SK-N-SH (cell line): ENCODE results near the gene SMYD3. TPM values are rescaled to one million over a fixed set of nuclear protein-coding genes. Genes with fewer than 3 reads are reported as not detected.

Source experiments
- CTCF ChIA-PET: fragments of 300-600, 350-600 bp; formaldehyde crosslinking; extraction: SDS; loops from one replicate; lab custom pipeline; 2021; lab: Yijun Ruan, JAX
- POLR2A ChIA-PET: fragments of 350-600 bp; sonication (Branson Sonifier 250); formaldehyde crosslinking; extraction: SDS; loops from one replicate; lab custom pipeline; 2020; ENCODE audit warnings: antibody characterized with exemption, inconsistent platforms; lab: Yijun Ruan, JAX
- DNase-seq: peaks from one replicate; pipeline ENCODE4 v3.0.0; 2012
- H2AFZ ChIP-seq: fragments of 200-600 bp; sonication (generic); 2 replicates; pipeline ENCODE4 v1.8.1; 2016; ENCODE audit warnings: antibody characterized with exemption, mild to moderate bottlenecking, low read depth
- H3F3A ChIP-seq: fragments of 200-600 bp; sonication (generic); replicated peaks from 2 replicates; pipeline ENCODE3; 2016; ENCODE audit warnings: antibody characterized with exemption, mild to moderate bottlenecking; ENCODE audit not compliant: insufficient read depth
- H3K27ac ChIP-seq, 2 experiments: fragments of 200-500 bp in 1 of 2; fragments of 200-600 bp in 1 of 2; sonication (Bioruptor generic) in 1 of 2; sonication (generic), shearing (Covaris generic) in 1 of 2; 2 replicates each; pipeline versions ENCODE4 v1.5.1 to v1.6.1; 2014 to 2016; ENCODE audit warnings: low read depth in 2 of 2, inconsistent platforms in 1 of 2, low read length in 1 of 2, mild to moderate bottlenecking in 1 of 2, mixed read lengths in 1 of 2
- H3K27me3 ChIP-seq: fragments of 200-600 bp; sonication (generic), shearing (Covaris generic); 2 replicates; pipeline ENCODE4 v1.6.1; 2016; ENCODE audit warnings: mixed run types; ENCODE audit not compliant: insufficient read depth
- H3K36me3 ChIP-seq, 2 experiments: fragments of 200-500 bp in 1 of 2; fragments of 200-600 bp in 1 of 2; sonication (Bioruptor generic) in 1 of 2; sonication (generic) in 1 of 2; replicated peaks in 1 of 2; 2 replicates each; pipeline versions ENCODE3 to v1.5.1; 2014 to 2016; ENCODE audit warnings: low read length in 1 of 2, mild to moderate bottlenecking in 1 of 2; ENCODE audit not compliant: insufficient read depth in 2 of 2, control insufficient read depth in 1 of 2
- H3K4me1 ChIP-seq, 2 experiments: fragments of 200-500 bp in 1 of 2; fragments of 200-600 bp in 1 of 2; sonication (Bioruptor generic) in 1 of 2; sonication (generic), shearing (Covaris generic) in 1 of 2; 2 replicates each; pipeline versions ENCODE4 v1.5.1 to v1.6.1; 2014 to 2016; ENCODE audit warnings: low read depth in 1 of 2, low read length in 1 of 2, mixed run types in 1 of 2; ENCODE audit not compliant: insufficient read depth in 2 of 2, control insufficient read depth in 1 of 2
- H3K4me2 ChIP-seq: fragments of 200-600 bp; sonication (generic), shearing (Covaris generic); 2 replicates; pipeline ENCODE4 v1.6.1; 2017; ENCODE audit warnings: mixed run types
- H3K4me3 ChIP-seq, 2 experiments: fragments of 200-500 bp in 1 of 2; fragments of 200-600 bp in 1 of 2; sonication (Bioruptor generic) in 1 of 2; sonication (generic), shearing (Covaris generic) in 1 of 2; 2 replicates each; pipeline versions ENCODE4 v1.5.1 to v1.8.1; 2014 to 2016; ENCODE audit warnings: low read depth in 2 of 2, inconsistent platforms in 1 of 2, low read length in 1 of 2, mild to moderate bottlenecking in 1 of 2, mixed read lengths in 1 of 2, moderate library complexity in 1 of 2
- H3K79me2 ChIP-seq: fragments of 200-600 bp; sonication (generic); 2 replicates; pipeline ENCODE4 v1.8.1; 2017; ENCODE audit warnings: mild to moderate bottlenecking; ENCODE audit not compliant: insufficient read depth
- H3K9ac ChIP-seq: fragments of 200-600 bp; sonication (generic); 2 replicates; pipeline ENCODE4 v1.6.1; 2017; ENCODE audit warnings: mixed run types
- H3K9me2 ChIP-seq: fragments of 200-600 bp; sonication (generic); 2 replicates; pipeline ENCODE4 v1.6.1; 2017; ENCODE audit warnings: mixed run types
- H3K9me3 ChIP-seq: fragments of 200-600 bp; sonication (generic); 2 replicates; pipeline ENCODE4 v1.6.1; 2017; ENCODE audit warnings: mixed run types, mild to moderate bottlenecking, moderate library complexity
- H4K20me1 ChIP-seq: fragments of 200-600 bp; sonication (generic); 2 replicates; pipeline ENCODE4 v1.6.1; 2017; ENCODE audit warnings: mild to moderate bottlenecking, mixed run types; ENCODE audit not compliant: insufficient read depth
- CTCF ChIP-seq: fragments of 200-600 bp; sonication (generic); IDR thresholded peaks from 2 replicates; pipeline ENCODE4 v1.6.1; 2017; ENCODE audit warnings: antibody characterized with exemption, mild to moderate bottlenecking, moderate library complexity
- ELF1 ChIP-seq: IDR thresholded peaks from 2 replicates; pipeline ENCODE4 v1.4.0; 2012
- EP300 ChIP-seq, 2 experiments: IDR thresholded peaks; 2 replicates each; pipeline versions ENCODE4 v1.4.0 to v1.6.1; 2012; ENCODE audit warnings: borderline replicate concordance in 1 of 2, low read depth in 1 of 2, low read length in 1 of 2
- FOSL2 ChIP-seq: IDR thresholded peaks from 2 replicates; pipeline ENCODE4 v1.4.0; 2012; ENCODE audit warnings: low read depth, mild to moderate bottlenecking, moderate library complexity, borderline replicate concordance
- GABPA ChIP-seq: IDR thresholded peaks from 2 replicates; pipeline ENCODE4 v1.4.0; 2012; ENCODE audit warnings: low read depth, mild to moderate bottlenecking
- NFIC ChIP-seq: IDR thresholded peaks from 2 replicates; pipeline ENCODE4 v1.4.0; 2012; ENCODE audit warnings: borderline replicate concordance
- NRF1 ChIP-seq: IDR thresholded peaks from 2 replicates; pipeline ENCODE4 v1.6.1; 2012; ENCODE audit warnings: low read depth, mild to moderate bottlenecking, low read length
- POLR2AphosphoS5 ChIP-seq: IDR thresholded peaks from 2 replicates; pipeline ENCODE4 v1.6.1; 2012; ENCODE audit warnings: low read depth, low read length
- RCOR1 ChIP-seq: fragments of 150-350 bp; IDR thresholded peaks from 2 replicates; pipeline ENCODE4 v1.6.1; 2017; ENCODE audit warnings: antibody characterized with exemption, low read length
- REST ChIP-seq: IDR thresholded peaks from 2 replicates; pipeline ENCODE4 v1.6.1; 2012; ENCODE audit warnings: mild to moderate bottlenecking, low read depth, low read length, moderate library complexity
- RFX5 ChIP-seq: IDR thresholded peaks from 2 replicates; pipeline ENCODE4 v1.6.1; 2012; ENCODE audit warnings: mild to moderate bottlenecking, improper control_type of control experiment, low read length
- RXRA ChIP-seq: IDR thresholded peaks from 2 replicates; pipeline ENCODE4 v1.4.0; 2012; ENCODE audit warnings: low read depth, mild to moderate bottlenecking, borderline replicate concordance
- SIN3A ChIP-seq: IDR thresholded peaks from 2 replicates; pipeline ENCODE4 v1.6.1; 2012; ENCODE audit warnings: low read depth, mild to moderate bottlenecking, low read length, moderate library complexity, borderline replicate concordance
- TAF1 ChIP-seq: IDR thresholded peaks from 2 replicates; pipeline ENCODE4 v1.6.1; 2012; ENCODE audit warnings: low read depth, mild to moderate bottlenecking, low read length, moderate library complexity, borderline replicate concordance
- WGBS: methylation state at CpG from one replicate; pipeline ENCODE4 v1.1.6; 2017; ENCODE audit warnings: low lambda C conversion rate; 5-methylcytosine and 5-hydroxymethylcytosine counted together
- polyA plus RNA-seq, 3 experiments: library from polyadenylated mRNA; depleted of rRNA; stranded (reverse); fragments of >200 nt; gene quantifications; 2 replicates each; pipeline ENCODE4 v1.2.3, GENCODE V29; 2012
- TF ChIP-seq, protein P1 (sequence below): fragments of 150-350 bp; IDR thresholded peaks from 2 replicates; pipeline ENCODE4 v1.6.1; 2017; ENCODE audit warnings: antibody characterized with exemption, low read length, low read depth, borderline replicate concordance

The SMYD3 gene
- polyA plus RNA-seq, 1 of the 3 experiments (the other 2 are of a cell fraction): 31.4 TPM

GRCh38 chr1:245917403-245917802, 589.7 kb downstream of the SMYD3 start (continued):
- TF ChIP-seq POLR2AphosphoS5: no peak

DNA sequence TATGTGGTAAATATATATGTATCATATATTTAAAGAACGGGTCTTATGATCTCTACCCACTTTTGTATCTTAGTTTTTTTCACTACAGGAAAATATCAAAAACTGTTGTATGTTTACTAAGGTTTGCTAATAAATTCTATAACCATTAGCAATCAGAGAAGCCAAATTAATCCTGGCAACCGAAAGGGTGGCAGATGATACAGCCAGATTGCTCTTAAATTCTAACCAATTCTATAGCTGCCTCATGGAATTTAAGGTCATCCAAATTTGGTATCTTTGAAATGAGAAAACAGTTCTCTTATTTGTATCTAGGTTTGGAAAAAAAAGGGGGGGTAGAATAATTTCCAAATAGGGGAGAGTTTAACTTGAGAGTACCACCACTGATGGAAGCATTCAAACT, 591.2 kb downstream of the SMYD3 start:
- ChIA-PET POLR2A (no interaction called here), CTCF (no interaction called here)
- TF ChIP-seq CTCF (no peak), TAF1 (no peak), NRF1 (no peak), EP300 (IDR thresholded peaks at IDR 0.05; ENCODE audit: borderline replicate concordance in 1 of 2, low read depth in 1 of 2, low read length in 1 of 2) (no peak), SIN3A (no peak), ELF1 (no peak), RXRA (no peak), NFIC (no peak), RFX5 (no peak), REST (no peak)
- H3K9me3 ChIP-seq: no peaks in the 10 kb centered on the region
- H3K27me3 ChIP-seq: no peaks in the 10 kb centered on the region
- no peak for DNase-seq
- H3K79me2 ChIP-seq: no peaks in the 10 kb centered on the region; the same call in 1 of the 2 replicates
- no peaks in the 10 kb centered on the region for H3F3A ChIP-seq
- H4K20me1 ChIP-seq: no peaks in the 10 kb centered on the region
- H3K9me2 ChIP-seq: no peaks in the 10 kb centered on the region
- no peak overlapping the region for H3K9ac ChIP-seq
- H3K4me3 ChIP-seq: no peak overlapping the region
- H3K4me2 ChIP-seq: no peak overlapping the region
- H2AFZ ChIP-seq: no peak overlapping the region
- peaks cover 0 to 1% of the 10 kb centered on the region in 2 experiments for H3K36me3 ChIP-seq
- no peaks in the 10 kb centered on the region for H3K4me1 ChIP-seq
- 92% methylated on average over 2 of the region's 2 CpGs for WGBS
- H3K27ac ChIP-seq: no peak overlapping the region

DNA sequence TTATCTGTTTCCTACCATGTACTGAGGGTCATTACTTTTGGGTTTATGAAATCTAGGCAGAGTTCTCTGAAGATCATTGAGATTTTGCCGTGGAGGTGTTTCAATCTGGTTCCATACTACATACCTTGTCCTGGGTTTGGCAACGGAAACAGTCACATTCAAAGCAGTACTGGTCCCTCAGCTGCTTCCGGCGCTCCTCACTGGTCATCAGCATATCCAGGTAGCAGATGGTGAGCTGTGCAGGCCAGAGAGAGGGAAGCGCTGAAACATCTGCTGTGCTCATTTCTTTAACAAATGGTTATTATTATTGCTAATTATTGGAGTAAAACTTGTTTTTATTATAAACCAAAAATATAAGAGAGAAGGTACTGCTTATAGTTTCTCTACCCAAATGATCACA, 591.7 kb downstream of the SMYD3 start:
- Histone ChIP-seq H3F3A (no peaks in the 10 kb centered on the region), H3K27me3 (no peaks in the 10 kb centered on the region), H3K9me3 (no peaks in the 10 kb centered on the region), H3K4me2 (no peak overlapping the region), H4K20me1 (no peaks in the 10 kb centered on the region), H3K79me2 (no peaks in the 10 kb centered on the region), H3K4me3 (no peak overlapping the region), H2AFZ (no peak overlapping the region), H3K9ac (no peak overlapping the region), H3K9me2 (no peaks in the 10 kb centered on the region), H3K4me1 (no peaks in the 10 kb centered on the region), H3K36me3 (no peaks in the 10 kb centered on the region), H3K27ac (no peak overlapping the region)
- DNase-seq: no peak
- CTCF ChIA-PET: no interaction called here
- POLR2A ChIA-PET: no interaction called here
- WGBS: 94% methylated on average over 5 of the region's 5 CpGs
- TF ChIP-seq FOSL2 (no peak), TAF1 (no peak), RXRA (no peak), GABPA (no peak), RCOR1 (no peak), REST (no peak), RFX5 (no peak)
- TF ChIP-seq, protein P1, sequence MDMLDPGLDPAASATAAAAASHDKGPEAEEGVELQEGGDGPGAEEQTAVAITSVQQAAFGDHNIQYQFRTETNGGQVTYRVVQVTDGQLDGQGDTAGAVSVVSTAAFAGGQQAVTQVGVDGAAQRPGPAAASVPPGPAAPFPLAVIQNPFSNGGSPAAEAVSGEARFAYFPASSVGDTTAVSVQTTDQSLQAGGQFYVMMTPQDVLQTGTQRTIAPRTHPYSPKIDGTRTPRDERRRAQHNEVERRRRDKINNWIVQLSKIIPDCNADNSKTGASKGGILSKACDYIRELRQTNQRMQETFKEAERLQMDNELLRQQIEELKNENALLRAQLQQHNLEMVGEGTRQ: no peak
